CD4-positive, alpha-beta T cell (primary cell): Measurements from ENCODE around the gene NBPF6. TPM values are rescaled to one million over a fixed set of nuclear protein-coding genes. Genes with fewer than 3 reads are reported as not detected.

Source experiments
- ATAC-seq: fragments of 200-7000 bp; cut with Tn5 transposase; one replicate; pipeline ENCODE4 v1.10.0; 2022; ENCODE audit warnings: mild to moderate bottlenecking; ENCODE audit not compliant: poor library complexity
- CTCF ChIA-PET: fragments of 350-600 bp; sonication (Branson Sonifier 250); formaldehyde crosslinking; loops from one replicate; lab custom pipeline; 2021; ENCODE audit warnings: antibody characterized with exemption, inconsistent platforms; lab: Charles Lee
- POLR2A ChIA-PET: fragments of 350-600 bp; sonication (Branson Sonifier 250); formaldehyde crosslinking; loops from one replicate; lab custom pipeline; 2021; ENCODE audit warnings: antibody characterized with exemption, inconsistent platforms; lab: Charles Lee
- DNase-seq, 14 experiments: peaks; one replicate each; pipeline ENCODE4 v3.0.0-alpha.2; 2013 to 2020; ENCODE audit warnings: mixed read lengths in 2 of 14
- H3K27ac ChIP-seq, 2 donors: one replicate each; pipeline versions ENCODE4 v1.5.1 to v1.7.0; 2013; ENCODE audit warnings: low read length in 2 of 2, low read depth in 1 of 2, mild to moderate bottlenecking in 1 of 2
- H3K27me3 ChIP-seq, 2 experiments: 1 replicate in 1 of 2; 2 replicates in 1 of 2; pipeline versions ENCODE4 v1.6.1 to v1.7.0; 2013; ENCODE audit warnings: low read length in 2 of 2, control low read depth in 1 of 2, mild to moderate bottlenecking in 1 of 2, moderate library complexity in 1 of 2; ENCODE audit not compliant: insufficient read depth in 2 of 2, control insufficient read depth in 1 of 2
- H3K36me3 ChIP-seq: one replicate; pipeline ENCODE4 v1.6.1; 2013; ENCODE audit warnings: low read length, control low read depth; ENCODE audit not compliant: insufficient read depth
- H3K4me1 ChIP-seq: one replicate; pipeline ENCODE4 v1.6.1; 2013; ENCODE audit warnings: low read length, control low read depth; ENCODE audit not compliant: insufficient read depth
- H3K4me3 ChIP-seq: one replicate; pipeline ENCODE4 v1.5.1; 2013; ENCODE audit warnings: mild to moderate bottlenecking, low read length, moderate library complexity
- H3K9me3 ChIP-seq, 2 experiments: 1 replicate in 1 of 2; 2 replicates in 1 of 2; pipeline versions ENCODE4 v1.6.1 to v1.7.0; 2013; ENCODE audit warnings: low read length in 2 of 2, mild to moderate bottlenecking in 2 of 2, control low read depth in 1 of 2, moderate library complexity in 1 of 2; ENCODE audit not compliant: control insufficient read depth in 1 of 2, insufficient read depth in 1 of 2
- H3K27ac Mint-ChIP-seq: one replicate; pipeline ENCODE4 v1.8.0; 2020; ENCODE audit warnings: mixed read lengths
- H3K27me3 Mint-ChIP-seq: one replicate; pipeline ENCODE4 v1.8.0; 2021; ENCODE audit warnings: mixed read lengths
- H3K36me3 Mint-ChIP-seq: one replicate; pipeline ENCODE4 v1.8.0; 2021; ENCODE audit warnings: low read depth, mixed read lengths
- H3K4me1 Mint-ChIP-seq: one replicate; pipeline ENCODE4 v1.8.0; 2021; ENCODE audit warnings: low read depth, mixed read lengths
- H3K4me3 Mint-ChIP-seq: one replicate; pipeline ENCODE4 v1.8.0; 2020; ENCODE audit warnings: mild to moderate bottlenecking, mixed read lengths
- H3K9me3 Mint-ChIP-seq: one replicate; pipeline ENCODE4 v1.8.0; 2020; ENCODE audit warnings: mixed read lengths
- intact Hi-C, 2 experiments: fragments of 100-400 bp; cut with DNase I in 1 of 2; cut with micrococcal nuclease in 1 of 2; formaldehyde crosslinking; loops; one replicate each; pipeline versions ENCODE4 v1.15.1 to v1.9.0; 2023 to 2025; cut with DNase I, micrococcal nuclease
- total RNA-seq, 174 experiments: library from RNA in 2 of 174; stranded (reverse) in 2 of 174; gene quantifications; one replicate each; pipeline ENCODE4 v1.2.3 and lab custom pipeline; 2021 to 2026
- TF ChIP-seq, protein P1 (sequence below): fragments of 200-600 bp; IDR thresholded peaks from one replicate; pipeline ENCODE4 v1.8.0; 2022; ENCODE audit warnings: antibody characterized with exemption, mild to moderate bottlenecking

The NBPF6 gene
- total RNA-seq, 2 experiments from 2014 or later, result not detected

DNA sequence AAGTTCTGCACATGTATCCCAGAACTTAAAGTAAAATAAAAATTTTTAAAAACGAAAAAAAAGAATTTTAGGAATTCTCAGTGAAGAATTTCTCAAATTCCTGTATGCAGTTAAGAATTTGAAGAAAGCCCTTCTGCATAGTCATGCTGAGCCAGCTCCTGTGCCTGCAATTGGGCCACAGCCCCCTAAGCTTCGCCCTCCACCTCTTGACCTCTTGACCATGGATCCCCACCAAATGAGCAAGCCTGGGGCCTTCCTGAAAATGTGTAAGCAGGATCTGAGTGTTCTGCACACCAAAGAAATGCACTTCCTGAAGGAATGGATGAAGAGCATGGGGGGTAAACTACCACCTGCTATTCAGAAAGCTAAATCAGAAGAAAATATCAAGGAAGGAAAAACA lies 52.0 kb downstream of the NBPF6 start:
- H3K4me1 ChIP-seq, result peaks cover 14% of the 10 kb centered on the region
- no peaks in the 10 kb centered on the region for H3K9me3 ChIP-seq
- ATAC-seq (no peak), DNase-seq (no peak)
- Mint-ChIP-seq H3K27me3 (peaks cover 36% of the 10 kb centered on the region), H3K36me3 (no peaks in the 10 kb centered on the region), H3K4me1 (no peaks in the 10 kb centered on the region), H3K4me3 (no peak overlapping the region), H3K9me3 (no peaks in the 10 kb centered on the region), H3K27ac (no peak overlapping the region)
- CTCF ChIA-PET, result interaction anchor here (1.3 kb wide), 1 partner anchor 11 kb away, joined by 3 read pairs; no protein-coding TSS in a partner anchor
- intact Hi-C loops, result loop anchor here in 1 of 2 experiments (5.0 kb wide), 1 partner anchor 120 kb away; no protein-coding TSS in a partner anchor
- no peak overlapping the region for H3K27ac ChIP-seq
- H3K4me3 ChIP-seq, result no peak overlapping the region
- POLR2A ChIA-PET, result no interaction called here
- TF ChIP-seq, protein P1, sequence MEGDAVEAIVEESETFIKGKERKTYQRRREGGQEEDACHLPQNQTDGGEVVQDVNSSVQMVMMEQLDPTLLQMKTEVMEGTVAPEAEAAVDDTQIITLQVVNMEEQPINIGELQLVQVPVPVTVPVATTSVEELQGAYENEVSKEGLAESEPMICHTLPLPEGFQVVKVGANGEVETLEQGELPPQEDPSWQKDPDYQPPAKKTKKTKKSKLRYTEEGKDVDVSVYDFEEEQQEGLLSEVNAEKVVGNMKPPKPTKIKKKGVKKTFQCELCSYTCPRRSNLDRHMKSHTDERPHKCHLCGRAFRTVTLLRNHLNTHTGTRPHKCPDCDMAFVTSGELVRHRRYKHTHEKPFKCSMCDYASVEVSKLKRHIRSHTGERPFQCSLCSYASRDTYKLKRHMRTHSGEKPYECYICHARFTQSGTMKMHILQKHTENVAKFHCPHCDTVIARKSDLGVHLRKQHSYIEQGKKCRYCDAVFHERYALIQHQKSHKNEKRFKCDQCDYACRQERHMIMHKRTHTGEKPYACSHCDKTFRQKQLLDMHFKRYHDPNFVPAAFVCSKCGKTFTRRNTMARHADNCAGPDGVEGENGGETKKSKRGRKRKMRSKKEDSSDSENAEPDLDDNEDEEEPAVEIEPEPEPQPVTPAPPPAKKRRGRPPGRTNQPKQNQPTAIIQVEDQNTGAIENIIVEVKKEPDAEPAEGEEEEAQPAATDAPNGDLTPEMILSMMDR, result no peak
- H3K27me3 ChIP-seq, result peaks cover 0 to 6% of the 10 kb centered on the region in 2 experiments
- no peaks in the 10 kb centered on the region for H3K36me3 ChIP-seq

DNA sequence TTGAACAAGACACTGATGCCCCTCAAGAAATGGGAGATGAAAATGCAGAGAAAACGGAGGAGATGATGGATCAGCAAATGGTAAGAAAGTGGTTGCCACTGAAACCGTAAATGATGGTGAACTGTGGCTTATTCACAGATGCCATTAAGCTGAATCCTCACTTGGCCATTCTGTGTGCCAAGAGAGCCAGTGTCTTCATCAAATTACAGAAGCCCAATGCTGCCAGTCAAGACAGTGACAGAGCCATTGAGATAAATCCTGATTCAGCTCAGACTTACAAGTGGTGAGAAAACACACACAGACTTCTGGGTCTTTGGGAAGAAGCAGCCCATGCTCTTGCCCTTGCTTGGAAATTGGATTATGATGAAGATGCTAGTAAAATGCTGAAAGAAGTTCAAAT lies 52.5 kb downstream of the NBPF6 start:
- Histone ChIP-seq H3K4me1 (peaks cover 14% of the 10 kb centered on the region), H3K36me3 (no peaks in the 10 kb centered on the region), H3K27ac (no peak overlapping the region), H3K4me3 (no peak overlapping the region), H3K27me3 (peaks cover 0 to 6% of the 10 kb centered on the region in 2 experiments), H3K9me3 (no peaks in the 10 kb centered on the region)
- TF ChIP-seq, protein P1, result no peak
- H3K4me1 Mint-ChIP-seq, result no peaks in the 10 kb centered on the region
- DNase-seq, result no peak
- intact Hi-C loops, result loop anchor here in 1 of 2 experiments (5.0 kb wide), 1 partner anchor 120 kb away; no protein-coding TSS in a partner anchor
- H3K4me3 Mint-ChIP-seq, result no peak overlapping the region
- no peak overlapping the region for H3K27ac Mint-ChIP-seq
- H3K36me3 Mint-ChIP-seq, result no peaks in the 10 kb centered on the region
- peaks cover 36% of the 10 kb centered on the region for H3K27me3 Mint-ChIP-seq
- no peak for ATAC-seq
- ChIA-PET POLR2A (no interaction called here), CTCF (interaction anchor here (1.3 kb wide), 1 partner anchor 10 kb away, joined by 3 read pairs; no protein-coding TSS in a partner anchor)
- H3K9me3 Mint-ChIP-seq, result no peaks in the 10 kb centered on the region

DNA sequence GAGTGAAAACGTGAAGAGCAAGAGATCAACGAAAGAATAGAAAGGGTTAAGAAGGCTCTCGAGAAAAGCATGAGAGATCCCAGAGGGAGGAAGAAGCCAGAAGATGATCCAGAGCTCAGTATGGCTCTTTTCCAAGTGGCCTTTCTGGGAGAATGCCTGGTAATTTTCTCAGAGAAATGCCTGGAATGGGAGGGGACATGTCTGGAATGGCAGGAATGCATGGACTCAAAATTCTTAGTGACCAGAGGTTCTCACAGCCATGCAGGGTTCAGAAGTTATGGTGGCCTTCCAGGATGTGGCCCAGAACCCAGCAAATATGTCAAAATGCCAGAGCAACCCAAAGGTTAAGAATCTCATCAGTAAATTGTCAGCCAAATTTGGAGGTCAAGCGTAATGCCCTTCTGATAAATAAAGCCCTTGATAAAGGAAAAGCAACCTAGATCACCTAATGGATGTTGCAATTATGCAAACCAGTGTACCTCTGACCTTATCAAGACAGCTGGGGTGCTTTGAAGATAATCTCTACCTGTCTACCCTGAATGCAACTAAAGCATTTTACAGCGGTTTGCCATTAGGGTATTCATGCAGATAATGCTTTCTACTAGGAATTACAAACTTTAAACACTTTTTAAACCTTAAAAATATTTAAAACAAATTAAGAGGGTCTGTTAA lies 53.1 kb downstream of the NBPF6 start:
- no peak overlapping the region for H3K27ac Mint-ChIP-seq
- CTCF ChIA-PET, result no interaction called here
- POLR2A ChIA-PET, result no interaction called here
- no peaks in the 10 kb centered on the region for H3K9me3 Mint-ChIP-seq
- Histone ChIP-seq H3K4me3 (no peak overlapping the region), H3K4me1 (peaks cover 14% of the 10 kb centered on the region), H3K36me3 (no peaks in the 10 kb centered on the region), H3K27ac (no peak overlapping the region), H3K9me3 (no peaks in the 10 kb centered on the region), H3K27me3 (peaks cover 0 to 6% of the 10 kb centered on the region in 2 experiments)
- H3K4me3 Mint-ChIP-seq, result no peak overlapping the region
- DNase-seq (no peak), ATAC-seq (no peak)
- H3K27me3 Mint-ChIP-seq, result peaks cover 36% of the 10 kb centered on the region
- TF ChIP-seq, protein P1, result no peak
- intact Hi-C loops, result loop anchor here in 1 of 2 experiments (5.0 kb wide), 1 partner anchor 119 kb away; no protein-coding TSS in a partner anchor
- H3K36me3 Mint-ChIP-seq, result no peaks in the 10 kb centered on the region
- H3K4me1 Mint-ChIP-seq, result no peaks in the 10 kb centered on the region
